PC-9 (cell line): ENCODE measurements around the gene SCAMP2.

Experiments
- CTCF ChIP-seq: fragments of 200-600 bp; sonication (generic); conservative IDR thresholded peaks from 2 replicates; pipeline ENCODE4 v1.6.1; 2017; ENCODE audit warnings: mixed run types, antibody characterized with exemption, mild to moderate bottlenecking, moderate library complexity
- EZH2 ChIP-seq: fragments of 200-600 bp; sonication (generic); IDR thresholded peaks from 2 replicates; pipeline ENCODE4 v1.8.0; 2017; ENCODE audit warnings: antibody characterized with exemption, low read depth

DNA sequence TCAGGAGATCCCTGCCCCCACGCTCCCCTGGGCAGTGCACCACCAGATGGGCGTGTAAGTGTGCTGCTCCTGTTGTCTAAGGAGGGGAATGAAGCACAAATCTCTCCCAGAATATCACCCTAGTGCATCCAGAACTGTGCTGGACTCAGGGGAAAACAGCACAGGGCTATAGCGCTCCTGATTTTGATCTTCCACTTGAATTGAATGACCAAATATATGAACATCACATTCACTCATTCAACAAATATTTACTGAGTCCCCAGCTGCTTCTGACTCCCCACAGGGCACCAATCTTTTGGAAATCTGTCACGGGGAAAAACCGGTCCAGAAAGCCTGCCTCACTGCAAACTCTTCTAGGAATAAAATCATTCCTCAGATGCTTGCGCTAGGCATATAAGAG is 44.3 kb downstream of the SCAMP2 start:
- TF ChIP-seq CTCF (no peak), EZH2 (no peak)
